Posterior cingulate gyrus (tissue), 11 donors: Measurements from ENCODE around the gene MAP9.
"Not testable (repeated sequence)": the region's sequence is repeated elsewhere in the genome, so short reads cannot be mapped to it uniquely, and the experiment has no call there.

Source experiments
- DNase-seq, 10 donors: peaks; one replicate each; pipeline versions ENCODE4 v3.0.0 to v3.0.0-alpha.2; 2020 to 2021; ENCODE audit warnings: mixed read lengths in 3 of 10
- intact Hi-C: fragments of 100-400 bp; cut with DNase I; formaldehyde crosslinking; loops from one replicate; pipeline ENCODE4 v1.15.1; 2023

The MAP9 gene

GRCh38 chr4:155367608-155368007 lies 9.2 kb downstream of the MAP9 start:
- no peak for DNase-seq
- intact Hi-C loops: no loop called here

- DNase-seq: peak in 9 of 10 donors; percentile 38 to 92 (median 58)
- intact Hi-C loops: loop anchor here (1.0 kb wide), 1 partner anchor 372 kb away; no protein-coding TSS in a partner anchor
Observed at GRCh38 chr4:155353923-155354540, 22.7 kb downstream of the MAP9 start.

GRCh38 chr4:155342142-155342541 lies 34.6 kb downstream of the MAP9 start:
- intact Hi-C loops: no loop called here
- no peak for DNase-seq

- intact Hi-C loops: no loop called here
- DNase-seq: no peak
Observed at GRCh38 chr4:155339999-155340398, 36.8 kb downstream of the MAP9 start.

GRCh38 chr4:155339588-155339987 lies 37.2 kb downstream of the MAP9 start:
- intact Hi-C loops: no loop called here
- no peak for DNase-seq

GRCh38 chr4:155338196-155338595 lies 38.6 kb downstream of the MAP9 start:
- intact Hi-C loops: no loop called here
- DNase-seq: no peak

- intact Hi-C loops: no loop called here
- no peak for DNase-seq
Observed at GRCh38 chr4:155336242-155336641, 40.5 kb downstream of the MAP9 start.

GRCh38 chr4:155331478-155331877 lies 45.3 kb downstream of the MAP9 start:
- intact Hi-C loops: no loop called here
- no peak for DNase-seq

GRCh38 chr4:155322782-155323181 lies 54.0 kb downstream of the MAP9 start:
- DNase-seq: no peak
- intact Hi-C loops: no loop called here

- intact Hi-C loops: no loop called here
- no peak for DNase-seq
Observed at GRCh38 chr4:155321006-155321405, 55.8 kb downstream of the MAP9 start.

GRCh38 chr4:155319516-155319915 lies 57.2 kb downstream of the MAP9 start:
- DNase-seq: no peak
- intact Hi-C loops: no loop called here

GRCh38 chr4:155312027-155312426 lies 64.7 kb downstream of the MAP9 start:
- DNase-seq, intact Hi-C loops: not testable (repeated sequence)

GRCh38 chr4:155307731-155308277 lies 69.0 kb downstream of the MAP9 start:
- no peak for DNase-seq
- intact Hi-C loops: no loop called here

- intact Hi-C loops: no loop called here
- peak in 3 of 10 donors; percentile 29 to 60 (median 52) for DNase-seq
Observed at GRCh38 chr4:155305619-155306018, 71.1 kb downstream of the MAP9 start.

- no peak for DNase-seq
- intact Hi-C loops: no loop called here
Observed at GRCh38 chr4:155304375-155304774, 72.4 kb downstream of the MAP9 start.

GRCh38 chr4:155299103-155299502 lies 77.7 kb downstream of the MAP9 start:
- intact Hi-C loops: no loop called here
- DNase-seq: no peak
